HG03432 (cell line): Measurements from ENCODE around the gene PRMT5.
"Not testable (repeated sequence)": the region's sequence is repeated elsewhere in the genome, so short reads cannot be mapped to it uniquely, and the experiment has no call there.

Experiments
- ATAC-seq: cut with Tn5 transposase; IDR thresholded peaks from one replicate; pipeline ENCODE4 v1.9.1; 2021; ENCODE audit warnings: mild to moderate bottlenecking, moderate library complexity; ENCODE audit not compliant: unreplicated experiment

PRMT5 gene

GRCh38 chr14:22929104-22929960 lies at the start of gene PRMT5:
PRMT5 (minus strand) TSS chr14:22929376; CDS start chr14:22929361, 15 bp downstream.
- peak; percentile 92 for ATAC-seq

GRCh38 chr14:22978487-22978837 lies 49.3 kb upstream of the PRMT5 start:
- no peak for ATAC-seq

- ATAC-seq, result no peak
These were observed 48.7 kb upstream of the PRMT5 start for GRCh38 chr14:22977684-22978486.

GRCh38 chr14:22977434-22977683 lies 48.2 kb upstream of the PRMT5 start:
- ATAC-seq, result no peak

- no peak for ATAC-seq
These were observed 47.7 kb upstream of the PRMT5 start for GRCh38 chr14:22976620-22977433.

- no peak for ATAC-seq
These were observed 45.5 kb upstream of the PRMT5 start for GRCh38 chr14:22974530-22975313.

- ATAC-seq, result no peak
These were observed 44.2 kb upstream of the PRMT5 start for GRCh38 chr14:22973217-22974032.

GRCh38 chr14:22972313-22972930 lies 43.2 kb upstream of the PRMT5 start:
- no peak for ATAC-seq

- no peak for ATAC-seq
These were observed 42.0 kb upstream of the PRMT5 start for GRCh38 chr14:22971152-22971551.

- ATAC-seq, result no peak
These were observed 37.6 kb upstream of the PRMT5 start for GRCh38 chr14:22966783-22967269.

GRCh38 chr14:22965916-22966782 lies 37.0 kb upstream of the PRMT5 start:
- not testable (repeated sequence) for ATAC-seq

- no peak for ATAC-seq
These were observed 33.0 kb upstream of the PRMT5 start for GRCh38 chr14:22962061-22962676.

- ATAC-seq, result no peak
These were observed 26.8 kb upstream of the PRMT5 start for GRCh38 chr14:22955702-22956569.

GRCh38 chr14:22952418-22952817 lies 23.2 kb upstream of the PRMT5 start:
- ATAC-seq, result no peak

- ATAC-seq, result not testable (repeated sequence)
These were observed 22.6 kb upstream of the PRMT5 start for GRCh38 chr14:22951795-22952194.

GRCh38 chr14:22945642-22946041 lies 16.5 kb upstream of the PRMT5 start:
- ATAC-seq, result no peak

- ATAC-seq, result no peak
These were observed 10.5 kb upstream of the PRMT5 start for GRCh38 chr14:22939684-22940083.
